Mucosa of stomach (tissue), 1 donor: Measurements from ENCODE around the gene HDAC10.

Source experiments
- H3K27me3 ChIP-seq: one replicate; pipeline ENCODE4 v1.7.0; 2013; ENCODE audit warnings: mild to moderate bottlenecking, low read length; ENCODE audit not compliant: control insufficient read depth, insufficient read depth
- H3K36me3 ChIP-seq: one replicate; pipeline ENCODE4 v1.7.0; 2013; ENCODE audit warnings: low read length; ENCODE audit not compliant: control insufficient read depth, insufficient read depth
- H3K4me1 ChIP-seq: one replicate; pipeline ENCODE4 v1.7.0; 2013; ENCODE audit warnings: mild to moderate bottlenecking, low read length; ENCODE audit not compliant: control insufficient read depth, insufficient read depth
- H3K4me3 ChIP-seq: one replicate; pipeline ENCODE4 v1.7.0; 2013; ENCODE audit warnings: low read length
- H3K9ac ChIP-seq: one replicate; pipeline ENCODE4 v1.7.0; 2013; ENCODE audit warnings: mild to moderate bottlenecking, low read length, moderate library complexity
- H3K9me3 ChIP-seq: one replicate; pipeline ENCODE4 v1.7.0; 2013; ENCODE audit warnings: mild to moderate bottlenecking, low read length, moderate library complexity; ENCODE audit not compliant: control insufficient read depth
- donor health status: Pancreatic carcinoma.

Gene HDAC10

DNA sequence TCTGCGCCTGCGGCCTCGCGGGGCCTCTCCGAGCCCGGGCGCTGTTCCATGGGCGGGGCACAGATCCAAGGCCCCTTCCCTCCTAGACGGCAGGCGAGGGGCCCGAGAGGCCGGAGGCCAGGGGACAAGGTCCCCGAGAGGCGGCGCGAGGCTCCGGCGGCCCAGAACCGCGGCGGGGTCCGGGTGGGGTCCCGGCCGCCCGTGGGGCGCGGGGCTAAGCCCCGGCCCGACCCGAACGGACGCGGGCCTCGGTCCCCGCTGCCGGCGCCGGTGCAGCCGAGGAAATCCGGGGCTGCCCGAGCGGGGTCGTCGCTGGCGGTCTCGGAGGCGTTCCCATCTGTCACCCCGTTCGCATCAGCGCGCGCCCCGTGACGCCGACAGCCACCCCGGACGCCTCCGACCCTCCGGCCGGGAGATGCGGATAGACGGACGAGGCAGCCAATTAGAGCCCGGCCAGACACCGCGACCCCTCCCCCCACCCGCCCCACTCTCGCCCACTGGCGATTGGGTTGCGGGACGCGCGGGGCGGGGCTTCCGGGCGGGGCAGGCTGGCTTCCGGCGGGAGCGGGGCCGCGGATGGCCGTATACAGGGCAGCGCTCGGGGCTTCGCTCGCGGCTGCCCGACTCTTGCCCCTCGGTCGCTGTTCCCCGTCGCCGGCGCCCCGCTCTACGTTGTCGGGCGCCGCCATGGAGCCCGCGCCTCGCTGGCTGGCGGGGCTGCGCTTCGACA lies 50.4 kb downstream of the HDAC10 start, which contains the start of gene SELENOO:
Gene SELENOO, plus strand, starts transcription at position 551 of the 730 bp plus-strand sequence. Its CDS starts 26 bp downstream, at position 577.
- Histone ChIP-seq H3K9me3 (no peaks in the 10 kb centered on the region), H3K9ac (peak within 1 kb of the TSS; percentile 70), H3K4me1 (peaks cover 14% of the 10 kb centered on the region), H3K27me3 (no peaks in the 10 kb centered on the region), H3K36me3 (no peaks in the 10 kb centered on the region), H3K4me3 (peak within 1 kb of the TSS; percentile 46)

DNA sequence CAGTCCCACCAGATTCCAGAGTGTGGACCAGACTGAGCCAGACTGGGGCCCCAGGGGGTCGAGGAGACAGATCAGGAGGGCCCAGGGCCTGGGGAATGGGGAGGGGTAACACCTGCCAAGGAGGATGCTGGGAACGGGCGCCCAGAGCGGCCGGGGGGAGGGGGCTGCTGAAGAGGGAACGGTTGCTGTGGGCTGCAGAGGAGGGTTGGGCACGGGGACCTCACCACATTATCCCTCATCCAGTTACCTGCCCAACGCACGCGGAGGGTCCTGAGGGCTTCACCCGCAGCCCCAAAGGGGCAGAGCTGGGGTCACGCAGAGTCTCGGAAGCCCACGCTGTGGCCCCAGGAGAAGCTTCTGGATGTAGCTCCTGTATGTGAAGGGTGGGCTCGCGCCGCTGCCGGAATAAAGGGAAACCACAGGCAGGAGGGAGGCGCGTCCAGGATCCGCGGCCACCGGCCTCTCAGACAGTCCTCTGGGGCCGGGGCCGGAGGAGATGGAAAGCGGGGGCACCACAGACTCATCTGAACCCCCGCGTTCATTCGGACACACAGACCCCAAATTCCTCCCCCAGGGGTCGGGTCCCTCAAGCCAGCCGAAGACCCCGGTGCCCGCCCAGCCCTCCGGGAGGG lies 51.1 kb downstream of the HDAC10 start:
- Histone ChIP-seq H3K36me3 (no peaks in the 10 kb centered on the region), H3K4me3 (peak overlapping the region; percentile 46), H3K4me1 (peaks cover 14% of the 10 kb centered on the region), H3K27me3 (no peaks in the 10 kb centered on the region), H3K9ac (peak overlapping the region; percentile 59), H3K9me3 (no peaks in the 10 kb centered on the region)

DNA sequence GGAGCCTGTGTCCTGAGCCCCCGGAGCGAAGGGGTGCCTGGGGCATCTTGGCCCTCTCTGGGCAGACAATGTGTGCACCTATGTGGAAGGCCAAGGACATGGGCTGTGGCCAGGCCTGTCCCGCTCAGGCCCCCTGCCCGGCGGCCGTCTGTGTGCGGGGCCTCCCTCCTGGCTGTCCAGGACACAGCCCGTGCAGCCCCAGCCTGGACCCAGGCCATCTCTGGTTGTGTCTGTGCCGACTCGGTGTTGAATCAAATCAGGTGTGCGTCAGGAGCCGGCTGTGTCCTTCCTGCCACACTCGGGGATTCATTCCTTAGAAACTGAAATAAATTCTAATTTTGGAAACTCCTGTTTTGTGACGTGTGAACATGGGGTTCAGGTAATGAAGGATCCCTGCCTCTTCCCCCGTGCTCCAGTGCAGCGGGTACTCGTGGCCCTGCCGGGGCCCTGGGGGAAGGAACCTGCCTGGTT lies 51.8 kb downstream of the HDAC10 start:
- Histone ChIP-seq H3K4me3 (no peak overlapping the region), H3K9ac (no peak overlapping the region), H3K27me3 (no peaks in the 10 kb centered on the region), H3K4me1 (peaks cover 14% of the 10 kb centered on the region), H3K9me3 (no peaks in the 10 kb centered on the region), H3K36me3 (peaks cover 6% of the 10 kb centered on the region)

DNA sequence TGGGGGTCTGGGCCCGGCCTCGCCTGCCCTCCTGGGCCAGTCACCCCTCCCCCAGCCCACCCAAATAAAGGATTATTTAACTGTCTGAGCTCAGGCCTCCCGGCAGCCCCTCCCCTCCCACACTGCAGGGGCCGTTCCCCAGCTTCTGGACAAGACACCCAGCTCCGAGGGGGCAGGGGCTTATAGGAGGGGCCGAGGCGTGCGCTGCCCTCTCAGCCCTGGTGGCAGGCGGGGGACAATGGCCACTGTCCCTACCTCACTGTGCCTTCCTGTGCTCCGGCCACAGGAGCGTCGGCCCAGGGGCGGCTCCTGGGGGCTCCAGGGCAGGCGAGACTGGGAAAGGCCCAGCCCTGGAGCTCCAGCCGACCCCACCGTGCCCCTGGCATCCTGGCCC lies 52.4 kb downstream of the HDAC10 start:
- H3K9me3 ChIP-seq: no peaks in the 10 kb centered on the region
- no peak overlapping the region for H3K4me3 ChIP-seq
- no peaks in the 10 kb centered on the region for H3K27me3 ChIP-seq
- H3K9ac ChIP-seq: no peak overlapping the region
- H3K36me3 ChIP-seq: peaks cover 8% of the 10 kb centered on the region
- peaks cover 14% of the 10 kb centered on the region for H3K4me1 ChIP-seq

DNA sequence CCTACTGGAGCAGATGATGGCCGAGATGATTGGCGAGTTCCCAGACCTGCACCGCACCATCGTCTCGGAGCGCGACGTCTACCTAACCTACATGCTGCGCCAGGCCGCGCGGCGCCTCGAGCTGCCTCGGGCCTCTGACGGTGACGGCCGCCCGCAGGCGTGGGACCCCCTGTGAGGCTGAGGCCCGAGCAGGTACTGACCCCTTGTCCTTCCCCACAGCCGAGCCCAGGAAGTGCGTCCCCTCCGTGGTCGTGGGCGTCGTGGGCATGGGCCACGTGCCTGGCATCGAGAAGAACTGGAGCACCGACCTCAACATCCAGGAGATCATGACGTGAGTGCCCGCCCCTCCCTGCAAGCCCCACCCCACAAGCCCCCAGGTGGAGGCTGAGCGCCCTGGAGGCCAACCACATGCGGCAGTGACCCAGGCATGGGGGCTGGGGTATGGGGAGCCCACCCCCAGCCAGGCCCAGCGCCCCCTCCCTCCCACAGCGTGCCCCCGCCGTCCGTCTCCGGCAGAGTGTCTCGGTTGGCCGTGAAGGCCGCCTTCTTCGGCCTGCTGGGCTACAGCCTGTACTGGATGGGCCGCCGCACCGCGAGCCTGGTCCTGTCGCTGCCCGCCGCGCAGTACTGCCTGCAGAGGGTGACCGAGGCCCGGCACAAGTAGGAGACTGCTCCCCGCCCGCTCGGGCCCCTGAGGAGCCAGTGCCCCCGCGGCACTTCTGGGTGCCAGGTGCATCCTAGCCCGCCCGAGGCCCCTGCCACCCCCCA lies 53.0 kb downstream of the HDAC10 start:
- peaks cover 8% of the 10 kb centered on the region for H3K36me3 ChIP-seq
- peaks cover 18% of the 10 kb centered on the region for H3K4me1 ChIP-seq
- H3K27me3 ChIP-seq: no peaks in the 10 kb centered on the region
- H3K9ac ChIP-seq: no peak overlapping the region
- no peaks in the 10 kb centered on the region for H3K9me3 ChIP-seq
- no peak overlapping the region for H3K4me3 ChIP-seq

DNA sequence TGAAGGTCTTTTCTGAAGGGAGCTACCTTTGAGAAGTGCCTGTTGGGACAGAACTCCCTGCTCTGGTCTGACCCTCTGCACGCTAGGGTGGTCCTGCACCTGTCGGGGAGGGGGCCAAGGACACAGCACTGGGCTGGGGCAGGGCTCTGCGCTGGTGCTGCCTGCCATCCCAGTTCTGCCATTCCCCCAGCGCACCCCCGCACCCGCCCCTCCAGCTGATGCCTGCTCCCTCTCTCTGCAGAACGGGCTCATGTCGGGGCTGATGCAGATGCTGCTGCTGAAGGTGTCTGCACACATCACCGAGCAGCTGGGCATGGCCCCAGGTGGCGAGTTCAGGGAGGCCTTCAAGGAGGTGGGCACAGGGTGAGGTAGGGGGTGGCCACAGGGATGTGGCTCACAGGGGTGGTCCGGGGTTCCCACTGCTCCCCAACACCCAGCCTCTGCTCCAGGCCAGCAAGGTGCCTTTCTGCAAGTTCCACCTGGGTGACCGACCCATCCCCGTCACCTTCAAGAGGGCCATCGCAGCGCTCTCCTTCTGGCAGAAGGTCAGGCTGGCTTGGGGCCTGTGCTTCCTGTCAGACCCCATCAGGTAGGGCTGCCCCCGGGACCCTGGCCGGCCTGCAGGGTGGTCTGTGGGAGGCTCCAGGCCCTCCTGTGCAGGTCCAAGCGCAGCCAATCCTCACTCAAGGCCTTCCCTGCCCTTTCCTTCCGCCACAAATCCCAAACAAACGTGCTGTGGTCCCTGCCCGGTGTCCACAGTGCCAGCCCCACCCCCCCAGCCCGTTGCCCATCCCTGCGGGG lies 53.9 kb downstream of the HDAC10 start:
- H3K36me3 ChIP-seq: peaks cover 8% of the 10 kb centered on the region

DNA sequence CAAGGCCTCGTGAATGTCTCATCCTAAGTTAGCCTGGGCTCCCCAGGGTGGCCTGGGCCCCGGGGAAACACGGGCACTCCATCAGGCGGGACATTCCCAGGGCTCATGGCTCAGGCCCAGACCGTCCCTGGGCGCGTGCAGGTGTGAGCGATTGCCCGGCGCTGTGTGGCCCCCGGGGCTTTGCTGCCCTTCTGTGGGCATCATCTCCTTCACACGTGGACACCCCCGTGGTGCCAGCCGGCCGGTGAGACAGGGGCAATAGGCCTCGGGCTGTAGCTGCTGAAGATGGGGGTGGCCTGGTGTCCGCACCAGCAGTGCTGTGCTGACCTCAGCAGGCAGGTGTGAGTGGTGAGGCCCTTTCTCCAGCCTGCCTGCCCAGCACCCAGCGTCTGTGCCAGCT lies 54.8 kb downstream of the HDAC10 start:
- Histone ChIP-seq H3K4me1 (peaks cover 28% of the 10 kb centered on the region), H3K4me3 (no peak overlapping the region), H3K36me3 (peaks cover 8% of the 10 kb centered on the region)

More for the DNA sequence above, 53.9 kb downstream of the HDAC10 start:
- H3K27me3 ChIP-seq: no peaks in the 10 kb centered on the region
- no peaks in the 10 kb centered on the region for H3K9me3 ChIP-seq
- H3K4me3 ChIP-seq: no peak overlapping the region
- peaks cover 24% of the 10 kb centered on the region for H3K4me1 ChIP-seq
- H3K9ac ChIP-seq: no peak overlapping the region

More for the DNA sequence above, 54.8 kb downstream of the HDAC10 start:
- H3K9ac ChIP-seq: no peak overlapping the region
- H3K27me3 ChIP-seq: no peaks in the 10 kb centered on the region
- H3K9me3 ChIP-seq: no peaks in the 10 kb centered on the region
